HL-60 (cell line): ENCODE results near the gene FGFR3.

ENCODE experiments used
- DNase-seq, 2 experiments: peaks; one replicate each; pipeline ENCODE4 v3.0.0-alpha.2; 2010 to 2020; ENCODE audit warnings: low read depth in 1 of 2, low spot score in 1 of 2
- H3K27ac ChIP-seq: fragments of 250-450 bp; sonication (Bioruptor Pico); replicated peaks from 2 replicates; pipeline ENCODE4 v1.5.1; 2020; ENCODE audit warnings: mild to moderate bottlenecking, moderate library complexity
- H3K27me3 ChIP-seq: fragments of 250-450 bp; sonication (Bioruptor Pico); 2 replicates; pipeline ENCODE4 v1.5.1; 2021; ENCODE audit warnings: mild to moderate bottlenecking, moderate library complexity; ENCODE audit not compliant: insufficient read depth, poor library complexity, severe bottlenecking
- H3K4me3 ChIP-seq: replicated peaks from 2 replicates; pipeline ENCODE4 v1.5.1; 2011; ENCODE audit warnings: mild to moderate bottlenecking, control low read depth, low read length; ENCODE audit not compliant: insufficient read depth
- CTCF ChIP-seq: IDR thresholded peaks from one replicate; pipeline ENCODE4 v1.5.1; 2011; ENCODE audit warnings: low read length, control low read depth, inconsistent platforms; ENCODE audit not compliant: insufficient read depth
- GABPA ChIP-seq: IDR thresholded peaks from 2 replicates; pipeline ENCODE4 v1.6.1; 2012; ENCODE audit warnings: low read depth
- POLR2AphosphoS5 ChIP-seq: IDR thresholded peaks from 2 replicates; pipeline ENCODE4 v1.6.1; 2012; ENCODE audit warnings: low read depth
- REST ChIP-seq: IDR thresholded peaks from 2 replicates; pipeline ENCODE4 v1.6.1; 2012; ENCODE audit warnings: low read depth; ENCODE audit not compliant: insufficient replicate concordance
- SPI1 ChIP-seq: IDR thresholded peaks from 2 replicates; pipeline ENCODE4 v1.6.1; 2012; ENCODE audit warnings: low read depth, mild to moderate bottlenecking, borderline replicate concordance

FGFR3 gene

GRCh38 chr4:1767770-1768366 is 25.2 kb upstream of the FGFR3 start:
- peaks cover 23% of the 10 kb centered on the region for H3K27me3 ChIP-seq
- no peak overlapping the region for H3K27ac ChIP-seq
- TF ChIP-seq GABPA (no peak), POLR2AphosphoS5 (no peak), REST (no peak), SPI1 (no peak), CTCF (peak; percentile 25)
- DNase-seq: peak in 1 of 2 experiments; percentile 30
- H3K4me3 ChIP-seq: 0 out of 2 replicates have a peak overlapping the region, but pooled peaks have one; percentile 6

GRCh38 chr4:1768367-1769034 is 24.6 kb upstream of the FGFR3 start:
- H3K27me3 ChIP-seq: peaks cover 19% of the 10 kb centered on the region
- TF ChIP-seq CTCF (no peak), SPI1 (no peak), REST (no peak), GABPA (no peak), POLR2AphosphoS5 (no peak)
- DNase-seq: no peak
- no peak overlapping the region for H3K4me3 ChIP-seq
- no peak overlapping the region for H3K27ac ChIP-seq

GRCh38 chr4:1769692-1770091 is 23.4 kb upstream of the FGFR3 start:
- no peak overlapping the region for H3K4me3 ChIP-seq
- no peak overlapping the region for H3K27ac ChIP-seq
- DNase-seq: no peak
- peaks cover 9% of the 10 kb centered on the region for H3K27me3 ChIP-seq
- TF ChIP-seq CTCF (no peak), SPI1 (no peak), GABPA (no peak), REST (no peak), POLR2AphosphoS5 (no peak)
